H9 (cell line): ENCODE results near the gene NT5C2. TPM values are rescaled to one million over a fixed set of nuclear protein-coding genes. Genes with fewer than 3 reads are reported as not detected.

Experiments used
- DNase-seq: peaks from one replicate; pipeline ENCODE4 v3.0.0-alpha.2; 2017
- H2AFZ ChIP-seq: one replicate; pipeline ENCODE4 v1.6.1; 2013; ENCODE audit warnings: mild to moderate bottlenecking, low read length, control low read depth, moderate library complexity
- H2AK5ac ChIP-seq: 2 replicates; pipeline ENCODE4 v1.6.1; 2013; ENCODE audit warnings: low read length, control low read depth, mixed read lengths; ENCODE audit not compliant: insufficient read length
- H2BK120ac ChIP-seq: one replicate; pipeline ENCODE4 v1.6.1; 2013; ENCODE audit warnings: low read depth, mild to moderate bottlenecking, low read length, control low read depth, inconsistent platforms; ENCODE audit not compliant: poor library complexity, severe bottlenecking
- H2BK12ac ChIP-seq: 2 replicates; pipeline ENCODE4 v1.6.1; 2013; ENCODE audit warnings: low read length, control low read depth, mixed read lengths, low read depth; ENCODE audit not compliant: insufficient read length
- H2BK15ac ChIP-seq: 2 replicates; pipeline ENCODE4 v1.6.1; 2013; ENCODE audit warnings: low read depth, low read length, control low read depth
- H2BK20ac ChIP-seq: one replicate; pipeline ENCODE4 v1.6.1; 2013; ENCODE audit warnings: low read depth, mild to moderate bottlenecking, low read length, control low read depth, inconsistent platforms; ENCODE audit not compliant: poor library complexity, severe bottlenecking
- H2BK5ac ChIP-seq: 2 replicates; pipeline ENCODE4 v1.6.1; 2013; ENCODE audit warnings: low read length, control low read depth, mixed read lengths; ENCODE audit not compliant: insufficient read length
- H3K14ac ChIP-seq: 2 replicates; pipeline ENCODE4 v1.6.1; 2013; ENCODE audit warnings: low read length, control low read depth; ENCODE audit not compliant: insufficient read depth
- H3K18ac ChIP-seq: 2 replicates; pipeline ENCODE4 v1.6.1; 2013; ENCODE audit warnings: low read depth, mild to moderate bottlenecking, mixed read lengths, low read length, control low read depth; ENCODE audit not compliant: insufficient read length
- H3K23ac ChIP-seq: 2 replicates; pipeline ENCODE4 v1.6.1; 2013; ENCODE audit warnings: low read length, control low read depth, mixed read lengths, low read depth; ENCODE audit not compliant: insufficient read length
- H3K23me2 ChIP-seq: 2 replicates; pipeline ENCODE4 v1.6.1; 2013; ENCODE audit warnings: low read depth, mild to moderate bottlenecking, mixed read lengths, low read length, control low read depth; ENCODE audit not compliant: insufficient read length, poor library complexity, severe bottlenecking
- H3K27ac ChIP-seq: 2 replicates; pipeline ENCODE4 v1.5.1; 2013; ENCODE audit warnings: low read length, control low read depth, mixed read lengths, low read depth; ENCODE audit not compliant: insufficient read length
- H3K27me3 ChIP-seq: 2 replicates; pipeline ENCODE4 v1.6.1; 2013; ENCODE audit warnings: low read length, control low read depth, inconsistent platforms; ENCODE audit not compliant: insufficient read depth
- H3K4ac ChIP-seq: 2 replicates; pipeline ENCODE4 v1.6.1; 2013; ENCODE audit warnings: low read depth, mild to moderate bottlenecking, control low read depth, inconsistent platforms, low read length, moderate library complexity
- H3K4me1 ChIP-seq: 2 replicates; pipeline ENCODE4 v1.6.1; 2013; ENCODE audit warnings: low read length, control low read depth, inconsistent platforms; ENCODE audit not compliant: insufficient read depth
- H3K4me2 ChIP-seq: 2 replicates; pipeline ENCODE4 v1.6.1; 2013; ENCODE audit warnings: low read length, control low read depth, mixed read lengths; ENCODE audit not compliant: insufficient read length, insufficient read depth
- H3K56ac ChIP-seq: 2 replicates; pipeline ENCODE4 v1.6.1; 2013; ENCODE audit warnings: low read depth, mild to moderate bottlenecking, mixed read lengths, low read length, control low read depth; ENCODE audit not compliant: insufficient read length
- H3K79me1 ChIP-seq: 2 replicates; pipeline ENCODE4 v1.6.1; 2013; ENCODE audit warnings: low read depth, mild to moderate bottlenecking, moderate library complexity, low read length, control low read depth, inconsistent platforms; ENCODE audit not compliant: insufficient read depth, poor library complexity, severe bottlenecking
- H3K79me2 ChIP-seq: 2 replicates; pipeline ENCODE4 v1.6.1; 2013; ENCODE audit warnings: low read length, control low read depth, inconsistent platforms; ENCODE audit not compliant: insufficient read depth
- H3K9ac ChIP-seq: 2 replicates; pipeline ENCODE4 v1.6.1; 2013; ENCODE audit warnings: low read length, control low read depth, mixed read lengths; ENCODE audit not compliant: insufficient read length; ENCODE audit errors: extremely low read depth
- H3K9me3 ChIP-seq: one replicate; pipeline ENCODE4 v1.6.1; 2013; ENCODE audit warnings: low read depth, low read length, inconsistent platforms; ENCODE audit not compliant: control insufficient read depth
- H3T11ph ChIP-seq: one replicate; pipeline ENCODE4 v1.6.1; 2013; ENCODE audit warnings: mild to moderate bottlenecking, low read length, control low read depth, inconsistent platforms
- H4K20me1 ChIP-seq: one replicate; pipeline ENCODE4 v1.6.1; 2013; ENCODE audit not compliant: control insufficient read depth, insufficient read length, insufficient read depth
- H4K5ac ChIP-seq: 2 replicates; pipeline ENCODE4 v1.6.1; 2013; ENCODE audit warnings: low read depth, mild to moderate bottlenecking, mixed read lengths, low read length, control low read depth; ENCODE audit not compliant: insufficient read length
- H4K8ac ChIP-seq: replicated peaks from 2 replicates; pipeline ENCODE4 v1.6.1; 2013; ENCODE audit warnings: low read length, control low read depth, mixed read lengths, low read depth; ENCODE audit not compliant: insufficient read length
- H4K91ac ChIP-seq: 2 replicates; pipeline ENCODE4 v1.6.1; 2013; ENCODE audit warnings: low read depth, mild to moderate bottlenecking, moderate library complexity, mixed read lengths, low read length, control low read depth; ENCODE audit not compliant: insufficient read length
- H3K27ac Mint-ChIP-seq, 3 experiments: 2 replicates in 2 of 3; 3 replicates in 1 of 3; pipeline ENCODE4 v1.8.0; 2020 to 2021; ENCODE audit warnings: mixed read lengths in 3 of 3, mild to moderate bottlenecking in 1 of 3, moderate library complexity in 1 of 3
- H3K27me3 Mint-ChIP-seq: 2 replicates; pipeline ENCODE4 v1.8.0; 2021; ENCODE audit warnings: low read depth, mild to moderate bottlenecking, moderate library complexity, mixed read lengths
- H3K36me3 Mint-ChIP-seq, 3 experiments: 2 replicates in 2 of 3; 3 replicates in 1 of 3; pipeline ENCODE4 v1.8.0; 2020 to 2021; ENCODE audit warnings: low read depth in 3 of 3, mixed read lengths in 3 of 3; ENCODE audit not compliant: insufficient read depth in 1 of 3
- H3K4me1 Mint-ChIP-seq, 2 experiments: 2 replicates each; pipeline ENCODE4 v1.8.0; 2020; ENCODE audit warnings: mixed read lengths in 2 of 2
- H3K4me3 Mint-ChIP-seq, 2 experiments: 2 replicates in 1 of 2; 3 replicates in 1 of 2; pipeline ENCODE4 v1.8.0; 2020 to 2021; ENCODE audit warnings: mild to moderate bottlenecking in 2 of 2, mixed read lengths in 2 of 2, moderate library complexity in 1 of 2
- H3K9me3 Mint-ChIP-seq, 2 experiments: 2 replicates in 1 of 2; 3 replicates in 1 of 2; pipeline ENCODE4 v1.8.0; 2020; ENCODE audit warnings: mild to moderate bottlenecking in 2 of 2, mixed read lengths in 2 of 2, moderate library complexity in 1 of 2
- WGBS: extraction: QIAGEN DNeasy Blood & Tissue Kit; methylation state at CpG from one replicate; pipeline ENCODE4 v1.1.7; 2013; ENCODE audit warnings: missing lambda C conversion rate, low lambda C conversion rate, mixed read lengths; ENCODE audit not compliant: insufficient read length; ENCODE audit errors: extremely low coverage; 5-methylcytosine and 5-hydroxymethylcytosine counted together
- total RNA-seq: library from RNA; stranded (reverse); gene quantifications from 2 replicates; pipeline ENCODE4 v1.2.1, GENCODE V29; 2021
- TF ChIP-seq, protein P1 (sequence below): fragments of 200-600 bp; sonication (generic); conservative IDR thresholded peaks from 3 replicates; pipeline ENCODE4 v1.8.0; 2021; ENCODE audit warnings: antibody characterized with exemption, mild to moderate bottlenecking

Gene NT5C2
- total RNA-seq, 1 experiment from 2014 or later: 69.6 TPM

- Histone ChIP-seq H2BK5ac (no peak overlapping the region), H2AFZ (no peak overlapping the region), H3K9ac (no peak overlapping the region), H3K4me2 (no peak overlapping the region), H2BK15ac (no peak overlapping the region), H2BK120ac (no peak overlapping the region), H3K14ac (no peak overlapping the region), H3K9me3 (no peaks in the 10 kb centered on the region), H3K79me2 (no peaks in the 10 kb centered on the region), H4K91ac (no peak overlapping the region), H4K5ac (no peak overlapping the region), H3T11ph (no peak overlapping the region), H4K20me1 (no peaks in the 10 kb centered on the region), H3K4me1 (peaks cover 9% of the 10 kb centered on the region), H3K27ac (no peak overlapping the region), H2BK12ac (no peak overlapping the region), H3K4ac (no peak overlapping the region), H3K23me2 (no peaks in the 10 kb centered on the region), H4K8ac (no peak overlapping the region), H2BK20ac (no peak overlapping the region), H3K79me1 (no peaks in the 10 kb centered on the region), H2AK5ac (no peak overlapping the region), H3K27me3 (no peaks in the 10 kb centered on the region), H3K18ac (no peak overlapping the region), H3K23ac (no peak overlapping the region), H3K56ac (no peak overlapping the region)
- H3K9me3 Mint-ChIP-seq: no peaks in the 10 kb centered on the region
- peak; percentile 73 for DNase-seq
- no peaks in the 10 kb centered on the region for H3K36me3 Mint-ChIP-seq
- no CpG with 5 or more reads among the region's 5 CpGs for WGBS
- peak overlapping the region in 2 of 3 experiments; percentile 56 to 76; a peak in 4 of 7 replicates for H3K27ac Mint-ChIP-seq
- TF ChIP-seq, protein P1, sequence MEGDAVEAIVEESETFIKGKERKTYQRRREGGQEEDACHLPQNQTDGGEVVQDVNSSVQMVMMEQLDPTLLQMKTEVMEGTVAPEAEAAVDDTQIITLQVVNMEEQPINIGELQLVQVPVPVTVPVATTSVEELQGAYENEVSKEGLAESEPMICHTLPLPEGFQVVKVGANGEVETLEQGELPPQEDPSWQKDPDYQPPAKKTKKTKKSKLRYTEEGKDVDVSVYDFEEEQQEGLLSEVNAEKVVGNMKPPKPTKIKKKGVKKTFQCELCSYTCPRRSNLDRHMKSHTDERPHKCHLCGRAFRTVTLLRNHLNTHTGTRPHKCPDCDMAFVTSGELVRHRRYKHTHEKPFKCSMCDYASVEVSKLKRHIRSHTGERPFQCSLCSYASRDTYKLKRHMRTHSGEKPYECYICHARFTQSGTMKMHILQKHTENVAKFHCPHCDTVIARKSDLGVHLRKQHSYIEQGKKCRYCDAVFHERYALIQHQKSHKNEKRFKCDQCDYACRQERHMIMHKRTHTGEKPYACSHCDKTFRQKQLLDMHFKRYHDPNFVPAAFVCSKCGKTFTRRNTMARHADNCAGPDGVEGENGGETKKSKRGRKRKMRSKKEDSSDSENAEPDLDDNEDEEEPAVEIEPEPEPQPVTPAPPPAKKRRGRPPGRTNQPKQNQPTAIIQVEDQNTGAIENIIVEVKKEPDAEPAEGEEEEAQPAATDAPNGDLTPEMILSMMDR: no peak
- peaks cover 2% of the 10 kb centered on the region; the same call in 1 of the 2 replicates for H3K27me3 Mint-ChIP-seq
- H3K4me1 Mint-ChIP-seq: peaks cover 34 to 36% of the 10 kb centered on the region in 2 experiments
- no peak overlapping the region for H3K4me3 Mint-ChIP-seq
These were observed 150.9 kb downstream of the NT5C2 start for GRCh38 chr10:103042129-103042528.
